Renal cortical epithelial cell (primary cell): ENCODE measurements around the gene TNFAIP8L2. TPM values are rescaled to one million over a fixed set of nuclear protein-coding genes. Genes with fewer than 3 reads are reported as not detected.

ENCODE experiments used
- DNase-seq: peaks from one replicate; pipeline ENCODE4 v3.0.0-alpha.2; 2011; ENCODE audit warnings: low read depth
- total RNA-seq: library from RNA; depleted of rRNA; stranded (reverse); fragments of >200 nt; gene quantifications from 2 replicates; pipeline ENCODE4 v1.2.3, GENCODE V29; 2014

Gene TNFAIP8L2
- total RNA-seq = not detected in 2 replicates

- DNase-seq = no peak
These were observed at the start of gene TNFAIP8L2 for GRCh38 chr1:151156515-151156819. Gene TNFAIP8L2, plus strand, starts transcription at chr1:151156649. Its CDS starts 2,049 bp downstream, at chr1:151158698.

GRCh38 chr1:151106894-151107293 lies 49.6 kb upstream of the TNFAIP8L2 start:
- peak; percentile 36 for DNase-seq

- peak; percentile 8 for DNase-seq
These were observed 48.1 kb upstream of the TNFAIP8L2 start for GRCh38 chr1:151108331-151108730.

- DNase-seq = no peak
These were observed 42.6 kb upstream of the TNFAIP8L2 start for GRCh38 chr1:151113877-151114276.

- DNase-seq = no peak
These were observed 31.6 kb upstream of the TNFAIP8L2 start for GRCh38 chr1:151124763-151125403.

GRCh38 chr1:151128800-151129199 lies 27.6 kb upstream of the TNFAIP8L2 start:
- DNase-seq = no peak

- DNase-seq = peak; percentile 86
These were observed 25.4 kb upstream of the TNFAIP8L2 start for GRCh38 chr1:151130987-151131586.

- no peak for DNase-seq
These were observed 24.6 kb upstream of the TNFAIP8L2 start for GRCh38 chr1:151131701-151132334.

GRCh38 chr1:151132335-151133017 lies 24.0 kb upstream of the TNFAIP8L2 start:
- no peak for DNase-seq

GRCh38 chr1:151133018-151133806 lies 23.2 kb upstream of the TNFAIP8L2 start:
- no peak for DNase-seq

GRCh38 chr1:151134396-151134795 lies 22.1 kb upstream of the TNFAIP8L2 start:
- no peak for DNase-seq

- DNase-seq = no peak
These were observed 21.5 kb upstream of the TNFAIP8L2 start for GRCh38 chr1:151134991-151135390.

GRCh38 chr1:151135433-151136385 lies 20.7 kb upstream of the TNFAIP8L2 start:
- no peak for DNase-seq

- no peak for DNase-seq
These were observed 18.7 kb upstream of the TNFAIP8L2 start for GRCh38 chr1:151137789-151138188.

GRCh38 chr1:151142411-151143056 lies 13.9 kb upstream of the TNFAIP8L2 start:
- DNase-seq = no peak

- no peak for DNase-seq
These were observed 13.4 kb upstream of the TNFAIP8L2 start for GRCh38 chr1:151143057-151143435.

- DNase-seq = no peak
These were observed 12.5 kb upstream of the TNFAIP8L2 start for GRCh38 chr1:151143986-151144385.

GRCh38 chr1:151144474-151145303 lies 11.8 kb upstream of the TNFAIP8L2 start:
- DNase-seq = peak; percentile 33

- no peak for DNase-seq
These were observed 11.0 kb upstream of the TNFAIP8L2 start for GRCh38 chr1:151145304-151146071.
